GM19025 (cell line): Measurements from ENCODE around the gene ENSA.
"Not testable (repeated sequence)": the region's sequence is repeated elsewhere in the genome, so short reads cannot be mapped to it uniquely, and the experiment has no call there.

Experiments used
- ATAC-seq: cut with Tn5 transposase; IDR thresholded peaks from one replicate; pipeline ENCODE4 v1.9.1; 2021; ENCODE audit warnings: mild to moderate bottlenecking, low read depth, moderate library complexity; ENCODE audit not compliant: unreplicated experiment

The ENSA gene

GRCh38 chr1:150629115-150629928 is at the start of gene ENSA:
TSS of gene ENSA (minus strand) at chr1:150629612. CDS start at chr1:150629470, 142 bp downstream.
- peak; percentile 85 for ATAC-seq

- no peak for ATAC-seq
These were observed 49.6 kb upstream of the ENSA start for GRCh38 chr1:150678988-150679387.

- ATAC-seq: no peak
These were observed 45.5 kb upstream of the ENSA start for GRCh38 chr1:150674881-150675280.

GRCh38 chr1:150663321-150663720 is 33.9 kb upstream of the ENSA start:
- ATAC-seq: no peak

- no peak for ATAC-seq
These were observed 33.4 kb upstream of the ENSA start for GRCh38 chr1:150662811-150663210.

GRCh38 chr1:150661156-150661555 is 31.7 kb upstream of the ENSA start:
- ATAC-seq: no peak

GRCh38 chr1:150660584-150660983 is 31.2 kb upstream of the ENSA start:
- no peak for ATAC-seq

- not testable (repeated sequence) for ATAC-seq
These were observed 27.7 kb upstream of the ENSA start for GRCh38 chr1:150657064-150657463.

- ATAC-seq: not testable (repeated sequence)
These were observed 25.2 kb upstream of the ENSA start for GRCh38 chr1:150654635-150655034.

GRCh38 chr1:150650193-150650592 is 20.8 kb upstream of the ENSA start:
- no peak for ATAC-seq

- ATAC-seq: no peak
These were observed 20.1 kb upstream of the ENSA start for GRCh38 chr1:150649441-150650075.

GRCh38 chr1:150642296-150642695 is 12.9 kb upstream of the ENSA start:
- ATAC-seq: no peak

- ATAC-seq: not testable (repeated sequence)
These were observed 11.9 kb upstream of the ENSA start for GRCh38 chr1:150641126-150641815.

GRCh38 chr1:150638430-150638829 is 9.0 kb upstream of the ENSA start:
- not testable (repeated sequence) for ATAC-seq

GRCh38 chr1:150634839-150635622 is 5.6 kb upstream of the ENSA start:
- not testable (repeated sequence) for ATAC-seq

GRCh38 chr1:150628766-150629114 is 672 bp downstream of the ENSA start:
- no peak for ATAC-seq

- no peak for ATAC-seq
These were observed 1.5 kb downstream of the ENSA start for GRCh38 chr1:150627826-150628410.

GRCh38 chr1:150626150-150626549 is 3.3 kb downstream of the ENSA start:
- no peak for ATAC-seq

- ATAC-seq: not testable (repeated sequence)
These were observed 4.9 kb downstream of the ENSA start for GRCh38 chr1:150624546-150624945.

- not testable (repeated sequence) for ATAC-seq
These were observed 5.3 kb downstream of the ENSA start for GRCh38 chr1:150624134-150624533.
